H1 (cell line): ENCODE results near the gene NEUROG1. TPM values are rescaled to one million over a fixed set of nuclear protein-coding genes. Genes with fewer than 3 reads are reported as not detected.

Experiments
- CTCF ChIA-PET: fragments of 300-600 bp; sonication (Branson Sonifier 250); formaldehyde crosslinking; loops from one replicate; lab custom pipeline; 2021; ENCODE audit not compliant: partially characterized antibody; lab: Charles Lee
- POLR2A ChIA-PET: fragments of 300-600 bp; sonication (Branson Sonifier 250); formaldehyde crosslinking; loops from one replicate; lab custom pipeline; 2021; ENCODE audit warnings: inconsistent platforms; ENCODE audit not compliant: partially characterized antibody; lab: Charles Lee
- DNase-seq, 2 experiments: peaks; one replicate each; pipeline versions ENCODE4 v3.0.0 to v3.0.0-alpha.2; 2010 to 2022; ENCODE audit warnings: low spot score in 2 of 2, low read depth in 1 of 2, mixed read lengths in 1 of 2
- FAIRE-seq: peaks from 2 replicates; lab custom pipeline; 2011; peaks lifted over from hg19 to GRCh38; lab: Jason Lieb, UNC
- H2AFZ ChIP-seq: 2 replicates; pipeline ENCODE4 v1.8.1; 2012; ENCODE audit warnings: low read length, inconsistent platforms
- H2AK5ac ChIP-seq: 2 replicates; pipeline ENCODE4 v1.6.1; 2013; ENCODE audit warnings: low read depth, low read length
- H2BK120ac ChIP-seq: replicated peaks from 2 replicates; pipeline ENCODE3; 2013; ENCODE audit warnings: low read depth, low read length, inconsistent platforms
- H2BK12ac ChIP-seq: 2 replicates; pipeline ENCODE4 v1.6.1; 2013; ENCODE audit warnings: low read depth, low read length
- H2BK15ac ChIP-seq: 2 replicates; pipeline ENCODE4 v1.6.1; 2013; ENCODE audit warnings: low read length
- H2BK20ac ChIP-seq: 2 replicates; pipeline ENCODE4 v1.6.1; 2013; ENCODE audit warnings: low read length
- H2BK5ac ChIP-seq: 2 replicates; pipeline ENCODE4 v1.6.1; 2013; ENCODE audit warnings: low read depth, low read length
- H3K14ac ChIP-seq: 2 replicates; pipeline ENCODE4 v1.6.1; 2013; ENCODE audit warnings: inconsistent platforms; ENCODE audit not compliant: insufficient read length
- H3K18ac ChIP-seq: 2 replicates; pipeline ENCODE4 v1.6.1; 2013; ENCODE audit warnings: low read length; ENCODE audit errors: extremely low read depth
- H3K23ac ChIP-seq: 2 replicates; pipeline ENCODE4 v1.6.1; 2013; ENCODE audit warnings: inconsistent platforms; ENCODE audit not compliant: insufficient read length
- H3K23me2 ChIP-seq: 2 replicates; pipeline ENCODE4 v1.6.1; 2013; ENCODE audit warnings: low read depth, low read length
- H3K27ac ChIP-seq: 2 replicates; pipeline ENCODE4 v1.6.1; 2011; ENCODE audit warnings: low read depth, low read length, inconsistent platforms
- H3K27me3 ChIP-seq, 4 experiments: replicated peaks in 1 of 4; 1 replicate in 1 of 4; 2 replicates in 3 of 4; pipeline versions ENCODE4 v1.6.1 to v1.8.1; 2011 to 2013; ENCODE audit warnings: low read length in 3 of 4, mild to moderate bottlenecking in 3 of 4, inconsistent platforms in 2 of 4, mixed read lengths in 2 of 4, moderate library complexity in 1 of 4; ENCODE audit not compliant: control insufficient read depth in 3 of 4, insufficient read depth in 3 of 4; ENCODE audit errors: extremely low read depth in 1 of 4
- H3K36me3 ChIP-seq, 4 experiments: 2 replicates each; pipeline versions ENCODE4 v1.6.1 to v1.8.1; 2011 to 2013; ENCODE audit warnings: mild to moderate bottlenecking in 4 of 4, low read length in 3 of 4, moderate library complexity in 2 of 4, control low read depth in 1 of 4, inconsistent platforms in 1 of 4; ENCODE audit not compliant: insufficient read depth in 4 of 4, control insufficient read depth in 2 of 4
- H3K4ac ChIP-seq: replicated peaks from 2 replicates; pipeline ENCODE3; 2013; ENCODE audit warnings: low read length, low read depth, mixed read lengths, inconsistent platforms; ENCODE audit not compliant: insufficient read length
- H3K4me1 ChIP-seq, 4 experiments: replicated peaks in 1 of 4; 1 replicate in 1 of 4; 2 replicates in 3 of 4; pipeline versions ENCODE4 v1.6.1 to v1.8.1; 2011 to 2013; ENCODE audit warnings: low read length in 3 of 4, inconsistent platforms in 2 of 4, mixed read lengths in 1 of 4; ENCODE audit not compliant: insufficient read depth in 4 of 4, control insufficient read depth in 3 of 4
- H3K4me2 ChIP-seq, 2 experiments: 2 replicates each; pipeline versions ENCODE4 v1.6.1 to v1.8.1; 2011 to 2013; ENCODE audit warnings: low read depth in 2 of 2, low read length in 2 of 2, control low read depth in 1 of 2, inconsistent platforms in 1 of 2, mild to moderate bottlenecking in 1 of 2; ENCODE audit not compliant: insufficient read depth in 1 of 2
- H3K4me3 ChIP-seq, 4 experiments: fragments of 200-600, 300-600 bp in 1 of 4; sonication (generic), shearing (Covaris generic), sonication (Bioruptor Twin) in 1 of 4; 2 replicates each; pipeline versions ENCODE4 v1.5.1 to v1.8.1; 2011 to 2016; ENCODE audit warnings: low read length in 4 of 4, low read depth in 3 of 4, control low read depth in 2 of 4, inconsistent platforms in 2 of 4, mild to moderate bottlenecking in 2 of 4, mixed read lengths in 1 of 4, moderate library complexity in 1 of 4; ENCODE audit not compliant: insufficient read depth in 2 of 4; ENCODE audit errors: extremely low read depth in 1 of 4
- H3K56ac ChIP-seq: replicated peaks from 2 replicates; pipeline ENCODE3; 2013; ENCODE audit warnings: low read depth, mild to moderate bottlenecking, mixed read lengths, low read length, inconsistent platforms; ENCODE audit not compliant: insufficient read length
- H3K79me1 ChIP-seq: 2 replicates; pipeline ENCODE4 v1.6.1; 2013; ENCODE audit warnings: low read depth, low read length, control low read depth
- H3K79me2 ChIP-seq, 2 experiments: 2 replicates each; pipeline versions ENCODE4 v1.6.1 to v1.8.1; 2012 to 2013; ENCODE audit warnings: low read length in 2 of 2, mild to moderate bottlenecking in 2 of 2, inconsistent platforms in 1 of 2; ENCODE audit not compliant: insufficient read depth in 2 of 2, control insufficient read depth in 1 of 2
- H3K9ac ChIP-seq, 4 experiments: replicated peaks in 1 of 4; 1 replicate in 1 of 4; 2 replicates in 3 of 4; pipeline versions ENCODE4 v1.6.1 to v1.8.1; 2011 to 2013; ENCODE audit warnings: low read depth in 3 of 4, low read length in 3 of 4, control low read depth in 2 of 4, mild to moderate bottlenecking in 2 of 4, moderate library complexity in 2 of 4, inconsistent platforms in 1 of 4; ENCODE audit errors: extremely low read depth in 1 of 4
- H3K9me3 ChIP-seq, 2 experiments: 2 replicates each; pipeline versions ENCODE4 v1.6.1 to v1.8.1; 2012 to 2013; ENCODE audit warnings: mild to moderate bottlenecking in 2 of 2, moderate library complexity in 2 of 2, control low read depth in 1 of 2, inconsistent platforms in 1 of 2, low read depth in 1 of 2, low read length in 1 of 2, mixed read lengths in 1 of 2; ENCODE audit not compliant: insufficient read depth in 2 of 2
- H4K20me1 ChIP-seq, 2 experiments: replicated peaks in 1 of 2; 2 replicates each; pipeline versions ENCODE3 to v1.8.1; 2011 to 2013; ENCODE audit warnings: inconsistent platforms in 2 of 2, low read length in 2 of 2, mild to moderate bottlenecking in 1 of 2; ENCODE audit not compliant: insufficient read depth in 2 of 2, control insufficient read depth in 1 of 2
- H4K5ac ChIP-seq: 2 replicates; pipeline ENCODE4 v1.6.1; 2013; ENCODE audit warnings: low read length, low read depth, mixed read lengths, inconsistent platforms; ENCODE audit not compliant: insufficient read length
- H4K8ac ChIP-seq: 2 replicates; pipeline ENCODE4 v1.8.0; 2013; ENCODE audit warnings: mild to moderate bottlenecking, moderate library complexity, low read length, inconsistent platforms; ENCODE audit not compliant: insufficient read depth; ENCODE audit errors: extremely low read depth
- H4K91ac ChIP-seq: replicated peaks from 2 replicates; pipeline ENCODE3; 2013; ENCODE audit warnings: low read length, mixed read lengths, inconsistent platforms; ENCODE audit not compliant: insufficient read length
- CBX8 ChIP-seq: fragments of 300-800, 300-1000 bp; sonication (generic); IDR thresholded peaks from 2 replicates; pipeline ENCODE4 v1.7.1; 2016; ENCODE audit warnings: low read depth, low read length, borderline replicate concordance
- SUZ12 ChIP-seq: fragments of 200-600 bp; sonication (generic); IDR thresholded peaks from 2 replicates; pipeline ENCODE4 v1.6.1; 2012; ENCODE audit warnings: mild to moderate bottlenecking, inconsistent platforms, low read length, moderate library complexity, mixed read lengths
- WGBS, 2 experiments: shearing (Covaris generic) in 1 of 2; methylation state at CpG; one replicate each; pipeline versions ENCODE4 v1.1.6 to v1.1.7; 2013 to 2015; ENCODE audit warnings: low lambda C conversion rate in 2 of 2, mixed read lengths in 2 of 2, inconsistent platforms in 1 of 2, low coverage in 1 of 2, missing lambda C conversion rate in 1 of 2; ENCODE audit not compliant: insufficient replicate concordance in 2 of 2, insufficient coverage in 1 of 2, insufficient read length in 1 of 2; ENCODE audit errors: extremely low coverage in 1 of 2, missing lambda C conversion rate in 1 of 2; 5-methylcytosine and 5-hydroxymethylcytosine counted together
- polyA plus RNA-seq, 7 experiments: library from polyadenylated mRNA; depleted of rRNA in 3 of 7; stranded (reverse) in 5 of 7; unstranded in 2 of 7; fragments of >200 nt in 5 of 7; fragments of 200-250 nt in 2 of 7; gene quantifications; 1 replicate in 5 of 7; 2 replicates in 1 of 7; 4 replicates in 1 of 7; pipeline versions ENCODE4 v1.2.1 to v1.2.3, GENCODE V29; 2011 to 2013; ENCODE audit warnings: missing spikeins in 2 of 7, mixed read lengths in 2 of 7
- total RNA-seq: library from RNA; stranded (reverse); fragmentation: NEBNext Ultra II Directional; extraction: Animal tissue kit (Norgen Biotek cat#: 25700); gene quantifications from 2 replicates; pipeline ENCODE4 v1.2.1, GENCODE V29; 2021

Gene NEUROG1
- total and polyA plus RNA-seq, 2 of the 8 experiments (the other 6 are each of a cell fraction or from before 2014, with no cell fraction given) = not detected

DNA sequence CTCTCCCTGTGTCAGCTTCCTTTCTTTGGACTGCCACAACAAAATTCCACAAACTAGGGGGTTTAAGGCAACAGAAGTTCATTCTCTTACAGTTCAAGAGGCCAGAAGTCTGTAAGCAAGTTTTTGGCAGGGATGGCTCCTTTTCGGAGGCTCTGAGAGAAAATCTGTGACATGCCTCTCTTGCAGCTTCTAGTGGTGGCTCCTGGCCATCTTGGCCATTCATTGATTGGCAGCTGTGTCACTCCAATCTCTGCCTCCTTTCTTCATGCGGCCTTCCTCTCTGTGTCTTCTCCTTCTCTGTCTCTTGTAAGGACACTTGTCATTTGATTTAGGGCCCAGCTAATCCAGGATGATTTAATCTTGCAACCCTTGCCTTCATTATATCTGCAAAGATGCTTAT, 2.0 kb upstream of the NEUROG1 start:
- Histone ChIP-seq H3K9ac (no peak overlapping the region), H2AFZ (no peak overlapping the region), H3K79me2 (no peaks in the 10 kb centered on the region), H3K23me2 (peaks cover 10% of the 10 kb centered on the region; the same call in 1 of the 2 replicates), H3K27ac (no peak overlapping the region), H3K23ac (no peak overlapping the region), H3K79me1 (no peaks in the 10 kb centered on the region), H3K4me3 (no peak overlapping the region), H3K4me2 (no peak overlapping the region), H4K8ac (no peak overlapping the region), H2BK20ac (no peak overlapping the region), H2BK15ac (no peak overlapping the region), H4K20me1 (peaks cover 27 to 36% of the 10 kb centered on the region in 2 experiments), H2BK12ac (no peak overlapping the region), H3K18ac (no peak overlapping the region), H2BK5ac (no peak overlapping the region), H3K4me1 (peaks cover 0 to 12% (median 11%) of the 10 kb centered on the region in 4 experiments; a peak in 6 of 7 replicates), H3K56ac (no peak overlapping the region), H3K14ac (no peak overlapping the region), H3K27me3 (peaks cover 99 to 100% (median 100%) of the 10 kb centered on the region in 4 experiments), H3K9me3 (peaks cover 9 to 15% of the 10 kb centered on the region in 2 experiments), H3K36me3 (peaks cover 0 to 11% (median 0%) of the 10 kb centered on the region in 4 experiments; a peak in 2 of 8 replicates), H2BK120ac (no peak overlapping the region), H2AK5ac (no peak overlapping the region), H4K5ac (no peak overlapping the region), H3K4ac (no peak overlapping the region), H4K91ac (no peak overlapping the region)
- TF ChIP-seq SUZ12 = peak; percentile 47; the same call in 1 of the 2 replicates
- no peak for TF ChIP-seq CBX8
- DNase-seq = no peak
- no peak for FAIRE-seq
- CTCF ChIA-PET = interaction anchor here (1.2 to 7.0 kb wide), 5 partner anchors 15 to 72 kb away, joined by 3 to 77 read pairs (median 4); no protein-coding TSS in a partner anchor
- POLR2A ChIA-PET = no interaction called here
- WGBS, 2 experiments = 91% methylated on average over 2 of the region's 2 CpGs; no CpG with 5 or more reads in 1 of the 2 experiments
